8988T (cell line): ENCODE measurements around the gene DOCK1.

Experiments used
- DNase-seq: peaks from one replicate; pipeline ENCODE4 v3.0.0; 2011

The DOCK1 gene

GRCh38 chr10:126955934-126956711 lies 50.9 kb downstream of the DOCK1 start:
- DNase-seq = no peak

GRCh38 chr10:126956712-126957108 lies 51.5 kb downstream of the DOCK1 start:
- no peak for DNase-seq

- DNase-seq = no peak
Observed at GRCh38 chr10:126957111-126957510, 51.9 kb downstream of the DOCK1 start.

GRCh38 chr10:126959431-126959830 lies 54.2 kb downstream of the DOCK1 start:
- DNase-seq = no peak

GRCh38 chr10:126959906-126960685 lies 54.9 kb downstream of the DOCK1 start:
- no peak for DNase-seq

- DNase-seq = no peak
Observed at GRCh38 chr10:126963354-126963753, 58.1 kb downstream of the DOCK1 start.

GRCh38 chr10:126964190-126964589 lies 59.0 kb downstream of the DOCK1 start:
- DNase-seq = no peak

- no peak for DNase-seq
Observed at GRCh38 chr10:126966938-126967337, 61.7 kb downstream of the DOCK1 start.

- peak; percentile 52 for DNase-seq
Observed at GRCh38 chr10:126969310-126969709, 64.1 kb downstream of the DOCK1 start.

GRCh38 chr10:126972635-126973414 lies 67.6 kb downstream of the DOCK1 start:
- no peak for DNase-seq

GRCh38 chr10:126975221-126975620 lies 70.0 kb downstream of the DOCK1 start:
- no peak for DNase-seq

GRCh38 chr10:126977216-126977615 lies 72.0 kb downstream of the DOCK1 start:
- DNase-seq = no peak

GRCh38 chr10:126979311-126979710 lies 74.1 kb downstream of the DOCK1 start:
- no peak for DNase-seq

GRCh38 chr10:126993208-126993607 lies 88.0 kb downstream of the DOCK1 start:
- no peak for DNase-seq

GRCh38 chr10:126997801-126998590 lies 92.8 kb downstream of the DOCK1 start:
- DNase-seq = no peak

- DNase-seq = no peak
Observed at GRCh38 chr10:127000598-127000997, 95.4 kb downstream of the DOCK1 start.

GRCh38 chr10:127003032-127003685 lies 97.9 kb downstream of the DOCK1 start:
- no peak for DNase-seq

GRCh38 chr10:127006453-127006852 lies 101.2 kb downstream of the DOCK1 start:
- no peak for DNase-seq

GRCh38 chr10:127009366-127009765 lies 104.1 kb downstream of the DOCK1 start:
- DNase-seq = no peak

GRCh38 chr10:127011174-127011573 lies 105.9 kb downstream of the DOCK1 start:
- DNase-seq = no peak

- DNase-seq = no peak
Observed at GRCh38 chr10:127012071-127012768, 107.0 kb downstream of the DOCK1 start.
